ENCODE data around the gene KIF5B. TPM values are rescaled to one million over a fixed set of nuclear protein-coding genes. Genes with fewer than 3 reads are reported as not detected.

The KIF5B gene
- total and polyA plus RNA-seq, 2 donors (not counting 1 experiment from before 2014, with no cell fraction given) = 9.5 to 44.1 TPM

DNA sequence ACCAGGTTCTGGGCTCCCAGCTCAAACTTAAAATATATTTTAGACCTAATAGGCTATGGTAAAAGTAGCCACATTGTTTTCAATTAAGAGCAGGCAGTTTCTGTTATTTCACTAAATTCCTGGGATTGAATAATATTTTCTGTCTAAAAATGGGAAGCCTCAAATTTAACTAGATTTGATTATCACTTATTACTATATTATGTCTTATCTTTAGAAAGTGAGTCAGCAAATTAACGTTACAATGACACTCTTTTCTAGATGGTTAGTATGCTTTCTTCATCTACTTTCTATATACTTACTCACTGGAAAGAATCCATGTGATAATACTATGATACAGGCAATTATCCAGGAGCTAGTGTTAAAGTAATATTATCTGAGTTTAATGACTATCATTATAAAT is 27.5 kb downstream of the KIF5B start:
- Histone ChIP-seq H3K4me2 (replicated peaks; ENCODE audit: low read depth, low read length, poor library complexity, severe bottlenecking) (no peak overlapping the region), H3K79me2 (ENCODE audit: control insufficient read depth, insufficient read depth, low read length) (peaks cover 21% of the 10 kb centered on the region), H3K4me1 (ENCODE audit: control insufficient read depth in 2 of 2, insufficient read depth in 2 of 2, low read length in 2 of 2) (no peaks in the 10 kb centered on the region), H3K27ac (ENCODE audit: low read length in 2 of 2) (no peak overlapping the region), H3K9ac (ENCODE audit: low read length) (no peak overlapping the region), H3K36me3 (replicated peaks in 1 of 2; ENCODE audit: control extremely low read depth in 1 of 2, control insufficient read depth in 1 of 2, extremely low read depth in 1 of 2, insufficient read depth in 2 of 2, low read length in 1 of 2) (peaks cover 23 to 69% of the 10 kb centered on the region in 2 experiments), H2AFZ (ENCODE audit: insufficient read depth, low read depth, low read length, poor library complexity, severe bottlenecking) (no peak overlapping the region), H3K27me3 (replicated peaks in 1 of 4; ENCODE audit: control extremely low read depth in 1 of 4, control insufficient read depth in 3 of 4, insufficient read depth in 4 of 4, low read length in 3 of 4) (no peaks in the 10 kb centered on the region), H3K4me3 (ENCODE audit: control extremely low read depth in 1 of 5, extremely low read depth in 1 of 5, insufficient read depth in 1 of 5, low read depth in 2 of 5, low read length in 4 of 5) (no peak overlapping the region), H4K20me1 (ENCODE audit: control insufficient read depth, insufficient read depth, low read length, poor library complexity, severe bottlenecking) (peaks cover 11% of the 10 kb centered on the region), H3K9me3 (ENCODE audit: control extremely low read depth in 1 of 3, control insufficient read depth in 2 of 3, insufficient read depth in 1 of 3, low read length in 2 of 3) (no peaks in the 10 kb centered on the region)
- DNase-seq = no peak
- ChIA-PET CTCF (no interaction called here), POLR2A (no interaction called here)
- no peak for ATAC-seq (ENCODE audit: low read depth)
- no CpG with 5 or more reads among the region's 1 CpG for WGBS (ENCODE audit: insufficient coverage)
- intact Hi-C loops (cut with micrococcal nuclease) = no loop called here
- Mint-ChIP-seq H3K27me3 (no peaks in the 10 kb centered on the region), H3K4me1 (peaks cover under 1% of the 10 kb centered on the region), H3K9me3 (ENCODE audit: insufficient read depth) (no peaks in the 10 kb centered on the region), H3K4me3 (no peak overlapping the region), H3K27ac (no peak overlapping the region)
- TF ChIP-seq, protein P1, sequence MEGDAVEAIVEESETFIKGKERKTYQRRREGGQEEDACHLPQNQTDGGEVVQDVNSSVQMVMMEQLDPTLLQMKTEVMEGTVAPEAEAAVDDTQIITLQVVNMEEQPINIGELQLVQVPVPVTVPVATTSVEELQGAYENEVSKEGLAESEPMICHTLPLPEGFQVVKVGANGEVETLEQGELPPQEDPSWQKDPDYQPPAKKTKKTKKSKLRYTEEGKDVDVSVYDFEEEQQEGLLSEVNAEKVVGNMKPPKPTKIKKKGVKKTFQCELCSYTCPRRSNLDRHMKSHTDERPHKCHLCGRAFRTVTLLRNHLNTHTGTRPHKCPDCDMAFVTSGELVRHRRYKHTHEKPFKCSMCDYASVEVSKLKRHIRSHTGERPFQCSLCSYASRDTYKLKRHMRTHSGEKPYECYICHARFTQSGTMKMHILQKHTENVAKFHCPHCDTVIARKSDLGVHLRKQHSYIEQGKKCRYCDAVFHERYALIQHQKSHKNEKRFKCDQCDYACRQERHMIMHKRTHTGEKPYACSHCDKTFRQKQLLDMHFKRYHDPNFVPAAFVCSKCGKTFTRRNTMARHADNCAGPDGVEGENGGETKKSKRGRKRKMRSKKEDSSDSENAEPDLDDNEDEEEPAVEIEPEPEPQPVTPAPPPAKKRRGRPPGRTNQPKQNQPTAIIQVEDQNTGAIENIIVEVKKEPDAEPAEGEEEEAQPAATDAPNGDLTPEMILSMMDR (IDR thresholded peaks at IDR 0.05) = no peak
- TF ChIP-seq EZH2 (IDR thresholded peaks at IDR 0.05; ENCODE audit: borderline replicate concordance, insufficient read depth, low read depth, low read length, poor library complexity, severe bottlenecking) = no peak

DNA sequence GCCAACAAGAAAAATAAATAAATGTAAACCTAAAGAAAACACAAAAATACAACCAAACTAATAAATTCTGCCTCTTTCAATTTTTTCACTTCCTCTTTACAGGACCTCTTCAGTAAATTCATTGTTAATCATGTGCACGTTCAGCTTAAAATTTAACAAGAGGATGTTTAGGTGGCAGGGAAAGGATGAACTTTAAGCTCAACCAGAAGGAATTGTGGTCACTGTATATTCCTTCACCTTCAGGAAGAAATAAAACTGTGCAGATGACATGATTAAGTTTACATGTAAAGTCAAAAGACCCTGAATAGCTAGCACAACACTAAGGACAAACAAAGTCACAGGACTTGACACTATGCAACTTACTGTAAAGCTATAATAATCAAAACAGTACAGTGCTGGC is 33.0 kb downstream of the KIF5B start:
- Histone ChIP-seq H2AFZ (ENCODE audit: insufficient read depth, low read depth, low read length, poor library complexity, severe bottlenecking) (no peak overlapping the region), H3K9ac (ENCODE audit: low read length) (no peak overlapping the region), H3K36me3 (replicated peaks in 1 of 2; ENCODE audit: control extremely low read depth in 1 of 2, control insufficient read depth in 1 of 2, extremely low read depth in 1 of 2, insufficient read depth in 2 of 2, low read length in 1 of 2) (peaks cover 18 to 72% of the 10 kb centered on the region in 2 experiments), H3K79me2 (ENCODE audit: control insufficient read depth, insufficient read depth, low read length) (peaks cover 11% of the 10 kb centered on the region), H3K27me3 (replicated peaks in 1 of 4; ENCODE audit: control extremely low read depth in 1 of 4, control insufficient read depth in 3 of 4, insufficient read depth in 4 of 4, low read length in 3 of 4) (no peaks in the 10 kb centered on the region), H3K4me1 (ENCODE audit: control insufficient read depth in 2 of 2, insufficient read depth in 2 of 2, low read length in 2 of 2) (no peaks in the 10 kb centered on the region), H3K4me2 (replicated peaks; ENCODE audit: low read depth, low read length, poor library complexity, severe bottlenecking) (no peak overlapping the region), H3K4me3 (ENCODE audit: control extremely low read depth in 1 of 5, extremely low read depth in 1 of 5, insufficient read depth in 1 of 5, low read depth in 2 of 5, low read length in 4 of 5) (no peak overlapping the region), H3K9me3 (ENCODE audit: control extremely low read depth in 1 of 3, control insufficient read depth in 2 of 3, insufficient read depth in 1 of 3, low read length in 2 of 3) (no peaks in the 10 kb centered on the region), H3K27ac (ENCODE audit: low read length in 2 of 2) (peak overlapping the region in 1 of 2 donors; percentile 0), H4K20me1 (ENCODE audit: control insufficient read depth, insufficient read depth, low read length, poor library complexity, severe bottlenecking) (peaks cover 6% of the 10 kb centered on the region)
- no peaks in the 10 kb centered on the region for H3K27me3 Mint-ChIP-seq
- no CpG with 5 or more reads among the region's 1 CpG for WGBS (ENCODE audit: insufficient coverage)
- ChIA-PET CTCF (interaction anchor here (0.8 to 2.1 kb wide), 3 partner anchors 9 to 187 kb away, joined by 3 to 13 read pairs (median 3); no protein-coding TSS in a partner anchor), POLR2A (no interaction called here)
- peaks cover 8% of the 10 kb centered on the region for H3K4me1 Mint-ChIP-seq
- ATAC-seq (ENCODE audit: low read depth) (no peak), DNase-seq (no peak)
- no peaks in the 10 kb centered on the region for H3K9me3 Mint-ChIP-seq (ENCODE audit: insufficient read depth)
- no peak overlapping the region for H3K4me3 Mint-ChIP-seq
- no peak overlapping the region for H3K27ac Mint-ChIP-seq
- TF ChIP-seq, protein P1 (IDR thresholded peaks at IDR 0.05) = no peak
- TF ChIP-seq EZH2 (IDR thresholded peaks at IDR 0.05; ENCODE audit: borderline replicate concordance, insufficient read depth, low read depth, low read length, poor library complexity, severe bottlenecking) = no peak
- intact Hi-C loops (cut with micrococcal nuclease) = no loop called here
